ENCODE data around the gene ATP10A. TPM values are rescaled to one million over a fixed set of nuclear protein-coding genes. Genes with fewer than 3 reads are reported as not detected.
"Not testable (repeated sequence)": the region's sequence is repeated elsewhere in the genome, so short reads cannot be mapped to it uniquely, and the experiment has no call there.

The ATP10A gene
- total RNA-seq, 1 donor from 2014 or later = 11.7 TPM

DNA sequence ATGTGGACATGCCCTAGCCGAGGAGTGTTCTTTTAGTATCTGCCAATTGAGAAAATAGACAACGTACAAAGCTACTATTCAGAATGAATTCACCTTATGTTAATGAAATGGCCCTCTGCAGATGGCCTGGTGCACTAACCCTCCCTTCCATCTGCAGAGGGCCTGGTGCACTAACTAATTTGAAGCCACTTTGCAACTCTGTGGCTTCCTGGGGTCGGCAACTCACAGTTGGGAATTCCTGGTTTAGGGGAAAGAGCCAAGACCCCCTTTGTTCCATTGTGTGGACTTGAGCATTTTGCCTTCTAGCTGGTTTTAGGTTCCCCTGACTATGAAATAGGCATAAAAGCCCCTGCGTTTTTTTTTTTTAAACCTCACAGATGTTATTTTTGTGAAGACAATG, 220.0 kb downstream of the ATP10A start:
- DNase-seq = no peak

DNA sequence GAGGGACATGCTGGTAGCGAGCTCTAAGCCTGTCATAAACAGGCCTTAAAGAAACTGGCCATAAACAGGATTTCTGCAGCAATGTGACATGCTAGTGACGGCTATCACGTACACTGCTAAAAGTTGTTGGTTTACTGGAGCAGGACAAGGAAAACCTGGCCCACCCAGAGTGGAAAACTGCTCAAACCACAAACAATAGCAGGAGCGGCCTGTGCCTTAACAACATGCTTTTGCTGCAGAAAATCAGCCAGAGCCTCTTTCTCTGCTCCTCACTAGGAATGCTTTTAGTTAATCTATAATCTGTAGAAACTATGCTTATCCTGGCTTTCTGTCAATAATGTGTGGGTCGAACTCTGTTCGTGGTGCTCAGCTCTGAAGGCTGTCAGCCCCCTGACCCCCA, 221.4 kb downstream of the ATP10A start:
- DNase-seq = no peak

GRCh38 chr15:25641361-25641760, 221.8 kb downstream of the ATP10A start:
- DNase-seq = no peak

- peak; percentile 9 for DNase-seq
Observed at GRCh38 chr15:25640959-25641358, 222.2 kb downstream of the ATP10A start.

GRCh38 chr15:25640381-25640780, 222.7 kb downstream of the ATP10A start:
- no peak for DNase-seq

DNA sequence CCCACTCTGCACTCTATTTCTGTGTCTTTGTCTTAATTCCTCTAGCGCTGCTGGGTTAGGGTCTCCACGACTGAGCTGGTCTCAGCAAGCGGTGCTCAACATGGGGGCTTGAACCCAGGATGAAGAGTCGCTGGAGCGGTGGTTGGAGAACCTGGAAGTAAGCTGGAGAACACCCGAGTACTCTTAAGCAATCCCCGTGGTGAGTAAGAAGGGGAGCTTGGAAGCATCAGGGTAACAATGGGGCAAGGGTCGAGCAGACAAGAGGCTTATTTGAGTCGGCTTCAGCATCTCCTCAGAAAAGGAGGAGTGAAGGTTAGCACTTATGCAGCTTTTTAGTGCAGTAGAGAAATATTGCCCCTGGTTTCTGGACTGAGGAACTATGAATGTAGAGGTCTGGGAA, 226.6 kb downstream of the ATP10A start:
- DNase-seq = not testable (repeated sequence)

DNA sequence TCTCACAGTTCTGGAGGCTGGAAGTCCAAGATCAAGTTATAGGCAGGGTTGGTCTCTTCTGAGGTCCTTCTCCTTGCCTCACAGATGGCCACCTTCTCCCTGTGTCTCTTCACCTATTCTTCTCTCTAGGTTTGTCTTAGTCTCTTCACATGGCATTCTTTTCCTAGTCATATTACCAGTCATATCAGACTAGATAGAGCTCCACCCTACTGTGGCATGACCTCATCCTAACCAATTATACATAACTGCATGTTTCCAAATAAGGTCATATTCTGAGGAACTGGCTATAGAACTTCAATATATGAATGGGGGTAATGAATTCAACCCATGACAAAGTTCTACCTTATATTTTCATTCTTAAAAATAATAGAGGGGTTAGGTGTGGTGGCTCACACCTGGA, 227.9 kb downstream of the ATP10A start:
- DNase-seq = no peak

- no peak for DNase-seq
Observed at GRCh38 chr15:25633862-25634261, 229.3 kb downstream of the ATP10A start.

DNA sequence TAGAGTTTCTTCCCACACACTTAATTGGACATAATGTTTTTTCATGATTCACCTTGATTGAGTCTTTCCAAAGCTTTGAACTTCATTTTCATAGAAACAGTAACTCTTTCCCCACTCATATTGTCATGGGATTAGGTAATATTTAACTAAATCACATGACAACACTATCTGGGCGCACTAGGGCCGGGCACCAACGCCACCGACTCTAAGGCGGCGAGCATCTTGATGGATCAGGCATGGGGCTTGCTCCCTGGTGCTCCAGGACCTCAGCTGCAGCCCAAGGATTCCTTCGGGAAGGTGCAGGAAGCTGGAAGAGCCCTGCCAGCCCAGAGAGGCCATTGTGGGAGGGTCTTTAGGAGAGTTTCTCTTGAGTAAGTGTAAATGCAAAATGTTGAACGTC, 231.2 kb downstream of the ATP10A start:
- no peak for DNase-seq

Small RNA genes within 50 kb of the gene (small RNA-seq; reads per million reads assigned to genes)
- gene MIR4715 (ENCODE audit: low replicate concordance) (0.09 reads per million), gene RNA5SP390 (ENCODE audit: low replicate concordance) (not detected)

All from skin of body (tissue), 3 donors.